GM23338 (cell line): ENCODE data around the gene VSIR. TPM values are rescaled to one million over a fixed set of nuclear protein-coding genes. Genes with fewer than 3 reads are reported as not detected.

Experiments
- ATAC-seq: fragments of 200-7000 bp; cut with Tn5 transposase; 3 replicates; pipeline ENCODE4 v1.9.1; 2020
- DNase-seq: peaks from one replicate; pipeline ENCODE4 v3.0.0-alpha.2; 2015; ENCODE audit warnings: low spot score
- H2AFZ ChIP-seq: fragments of 200-600 bp; sonication (generic); 2 replicates; pipeline ENCODE4 v1.8.0; 2016; ENCODE audit warnings: antibody characterized with exemption, mild to moderate bottlenecking, moderate library complexity
- H3F3A ChIP-seq: fragments of 200-600 bp; sonication (generic); replicated peaks from 2 replicates; pipeline ENCODE4 v1.8.0; 2017; ENCODE audit warnings: antibody characterized with exemption, mixed run types, low read depth
- H3K27ac ChIP-seq: fragments of 200-600 bp; sonication (generic); 2 replicates; pipeline ENCODE4 v1.6.1; 2016; ENCODE audit warnings: low read depth
- H3K27me3 ChIP-seq: fragments of 200-600 bp; sonication (generic); 2 replicates; pipeline ENCODE4 v1.8.0; 2016; ENCODE audit warnings: mild to moderate bottlenecking, mixed run types, moderate library complexity; ENCODE audit not compliant: insufficient read depth
- H3K36me3 ChIP-seq: fragments of 200-600 bp; sonication (generic); 2 replicates; pipeline ENCODE4 v1.8.0; 2016; ENCODE audit warnings: mild to moderate bottlenecking; ENCODE audit not compliant: insufficient read depth
- H3K4me1 ChIP-seq: fragments of 200-600 bp; sonication (generic); 2 replicates; pipeline ENCODE4 v1.8.0; 2016; ENCODE audit warnings: mild to moderate bottlenecking, moderate library complexity; ENCODE audit not compliant: insufficient read depth
- H3K4me2 ChIP-seq: fragments of 200-600 bp; sonication (generic); 2 replicates; pipeline ENCODE4 v1.7.1; 2017; ENCODE audit warnings: mixed run types
- H3K4me3 ChIP-seq: fragments of 200-600 bp; sonication (generic); 2 replicates; pipeline ENCODE4 v1.6.1; 2016; ENCODE audit warnings: mixed run types
- H3K79me2 ChIP-seq: fragments of 200-600 bp; sonication (generic); replicated peaks from 2 replicates; pipeline ENCODE4 v1.8.0; 2017; ENCODE audit warnings: mild to moderate bottlenecking; ENCODE audit not compliant: insufficient read depth
- H3K9me2 ChIP-seq: fragments of 200-600 bp; sonication (generic); 2 replicates; pipeline ENCODE4 v1.8.0; 2017; ENCODE audit not compliant: insufficient read depth
- H4K20me1 ChIP-seq: fragments of 200-600 bp; sonication (generic); replicated peaks from 2 replicates; pipeline ENCODE4 v1.8.0; 2017; ENCODE audit warnings: mild to moderate bottlenecking; ENCODE audit not compliant: insufficient read depth
- H3K27ac Mint-ChIP-seq: 2 replicates; pipeline ENCODE4 v1.8.0; 2020; ENCODE audit warnings: inconsistent platforms, mild to moderate bottlenecking, moderate library complexity, mixed read lengths
- H3K27me3 Mint-ChIP-seq: 3 replicates; pipeline ENCODE4 v1.8.0; 2022; ENCODE audit warnings: low read depth, mild to moderate bottlenecking, moderate library complexity, mixed read lengths, inconsistent platforms; ENCODE audit not compliant: insufficient read depth, poor library complexity
- H3K36me3 Mint-ChIP-seq: 3 replicates; pipeline ENCODE4 v1.8.0; 2021; ENCODE audit warnings: low read depth, mild to moderate bottlenecking, inconsistent platforms, moderate library complexity, mixed read lengths
- H3K4me1 Mint-ChIP-seq: 3 replicates; pipeline ENCODE4 v1.8.0; 2020; ENCODE audit warnings: mild to moderate bottlenecking, inconsistent platforms, mixed read lengths
- H3K4me3 Mint-ChIP-seq: 3 replicates; pipeline ENCODE4 v1.8.0; 2021; ENCODE audit warnings: moderate library complexity, mild to moderate bottlenecking, inconsistent platforms, mixed read lengths
- H3K9me3 Mint-ChIP-seq: 3 replicates; pipeline ENCODE4 v1.8.0; 2020; ENCODE audit warnings: moderate library complexity, mild to moderate bottlenecking, inconsistent platforms, mixed read lengths
- CREB1 ChIP-seq: fragments of 250-450 bp; sonication (Bioruptor Pico); IDR thresholded peaks from 2 replicates; pipeline ENCODE4 v1.5.0; 2020; ENCODE audit warnings: low read depth, mild to moderate bottlenecking, moderate library complexity
- CTCF ChIP-seq, 2 experiments: fragments of 200-600 bp in 1 of 2; sonication (generic) in 1 of 2; conservative IDR thresholded peaks; 2 replicates each; pipeline versions ENCODE4 v1.5.1 to v1.6.1; 2016 to 2017; ENCODE audit warnings: antibody characterized with exemption in 2 of 2, low read depth in 2 of 2, mild to moderate bottlenecking in 2 of 2, moderate library complexity in 1 of 2
- ETS1 ChIP-seq: IDR thresholded peaks from 2 replicates; pipeline ENCODE4 v1.6.1; 2016; ENCODE audit warnings: antibody characterized with exemption
- EZH2 ChIP-seq: fragments of 200-600 bp; sonication (generic); IDR thresholded peaks from one replicate; pipeline ENCODE4 v1.8.0; 2017; ENCODE audit warnings: antibody characterized with exemption, mild to moderate bottlenecking, low read depth; ENCODE audit not compliant: unreplicated experiment
- EZH2phosphoT487 ChIP-seq: fragments of 200-600 bp; sonication (generic); IDR thresholded peaks from one replicate; pipeline ENCODE4 v1.8.1; 2018; ENCODE audit warnings: antibody characterized with exemption; ENCODE audit not compliant: unreplicated experiment
- JUNB ChIP-seq: IDR thresholded peaks from one replicate; pipeline ENCODE4 v1.6.1; 2016; ENCODE audit warnings: antibody characterized with exemption; ENCODE audit not compliant: unreplicated experiment
- NANOG ChIP-seq: IDR thresholded peaks from 2 replicates; pipeline ENCODE4 v1.6.1; 2016; ENCODE audit warnings: antibody characterized with exemption, borderline replicate concordance
- POLR2AphosphoS5 ChIP-seq: IDR thresholded peaks from 2 replicates; pipeline ENCODE4 v1.6.1; 2016; ENCODE audit warnings: antibody characterized with exemption, low read depth
- REST ChIP-seq: IDR thresholded peaks from one replicate; pipeline ENCODE4 v1.6.1; 2018; ENCODE audit warnings: antibody characterized with exemption; ENCODE audit not compliant: unreplicated experiment
- STAT1 ChIP-seq: IDR thresholded peaks from one replicate; pipeline ENCODE4 v1.6.1; 2016; ENCODE audit warnings: antibody characterized with exemption; ENCODE audit not compliant: unreplicated experiment
- ZNF114 ChIP-seq: fragments of 250-450 bp; sonication (Bioruptor Pico); IDR thresholded peaks from 2 replicates; pipeline ENCODE4 v1.5.0; 2020; ENCODE audit warnings: mild to moderate bottlenecking, moderate library complexity
- ZNF331 ChIP-seq: fragments of 250-450 bp; sonication (Bioruptor Pico); IDR thresholded peaks from 2 replicates; pipeline ENCODE4 v1.5.0; 2020; ENCODE audit warnings: low read depth, mild to moderate bottlenecking, moderate library complexity
- ZNF462 ChIP-seq: fragments of 250-450 bp; sonication (Bioruptor Pico); IDR thresholded peaks from 2 replicates; pipeline ENCODE4 v1.5.0; 2020; ENCODE audit warnings: mild to moderate bottlenecking, moderate library complexity
- polyA plus RNA-seq: library from polyadenylated mRNA; unstranded; fragments of >200 nt; fragmentation: Nextera tagmentation; extraction: Ambion mirVana; gene quantifications from 2 replicates; pipeline ENCODE4 v1.2.1, GENCODE V29; 2016
- total RNA-seq: library from RNA; depleted of rRNA; stranded (reverse); fragments of >200 nt; shearing (Covaris generic); gene quantifications from 2 replicates; pipeline ENCODE4 v1.2.3, GENCODE V29; 2014

VSIR gene
- total and polyA plus RNA-seq, 2 experiments from 2014 or later, result 0.10 to 0.74 TPM

GRCh38 chr10:71698737-71699136 is 74.6 kb downstream of the VSIR start:
- no peaks in the 10 kb centered on the region for H3K27me3 Mint-ChIP-seq
- ATAC-seq (no peak), DNase-seq (no peak)
- Histone ChIP-seq H2AFZ (no peak overlapping the region), H3K4me1 (no peaks in the 10 kb centered on the region), H3K79me2 (no peaks in the 10 kb centered on the region), H3K4me3 (no peak overlapping the region), H4K20me1 (no peaks in the 10 kb centered on the region), H3F3A (no peaks in the 10 kb centered on the region), H3K4me2 (no peak overlapping the region), H3K9me2 (no peaks in the 10 kb centered on the region), H3K27ac (no peak overlapping the region), H3K36me3 (no peaks in the 10 kb centered on the region), H3K27me3 (no peaks in the 10 kb centered on the region)
- H3K4me1 Mint-ChIP-seq, result peaks cover 3% of the 10 kb centered on the region; the same call in 2 of the 3 replicates
- H3K27ac Mint-ChIP-seq, result no peak overlapping the region
- no peaks in the 10 kb centered on the region for H3K9me3 Mint-ChIP-seq
- no peak overlapping the region for H3K4me3 Mint-ChIP-seq
- no peaks in the 10 kb centered on the region for H3K36me3 Mint-ChIP-seq
- no peak for TF ChIP-seq STAT1
- no peak for TF ChIP-seq CTCF (conservative IDR thresholded peaks at IDR 0.05; ENCODE audit: low read depth in 2 of 2)
- TF ChIP-seq NANOG, result no peak
- TF ChIP-seq ZNF114 (CRISPR knock-in tag), result no peak
- TF ChIP-seq JUNB, result no peak
- no peak for TF ChIP-seq ZNF331 (CRISPR knock-in tag)
- TF ChIP-seq CREB1, result no peak
- no peak for TF ChIP-seq REST
- no peak for TF ChIP-seq ETS1
- no peak for TF ChIP-seq ZNF462 (CRISPR knock-in tag)
- TF ChIP-seq EZH2phosphoT487, result no peak
- TF ChIP-seq POLR2AphosphoS5, result no peak
- TF ChIP-seq EZH2, result no peak
